H1 (cell line): Measurements from ENCODE around the gene MAP3K14. TPM values are rescaled to one million over a fixed set of nuclear protein-coding genes. Genes with fewer than 3 reads are reported as not detected.

ENCODE experiments used
- BCL11A ChIP-seq, 2 experiments: IDR thresholded peaks; one replicate each; pipeline ENCODE4 v1.6.1; 2011; ENCODE audit warnings: low read depth in 2 of 2, low read length in 2 of 2, mild to moderate bottlenecking in 2 of 2
- CBX5 ChIP-seq: fragments of 300-800, 300-1000 bp; sonication (generic); IDR thresholded peaks from 2 replicates; pipeline ENCODE4 v1.7.1; 2016; ENCODE audit warnings: antibody characterized with exemption, low read length, low read depth
- CTBP2 ChIP-seq: IDR thresholded peaks from 2 replicates; pipeline ENCODE4 v1.7.0; 2011; ENCODE audit warnings: borderline replicate concordance, mild to moderate bottlenecking, moderate library complexity, mixed read lengths, low read length; ENCODE audit not compliant: insufficient read depth, insufficient read length
- SAP30 ChIP-seq: fragments of 300-600 bp; sonication (generic); IDR thresholded peaks from 2 replicates; pipeline ENCODE4 v1.7.1; 2012; ENCODE audit warnings: low read length, moderate library complexity, mild to moderate bottlenecking, inconsistent platforms; ENCODE audit not compliant: insufficient read depth, insufficient replicate concordance
- SIN3A ChIP-seq, 2 experiments: IDR thresholded peaks in 1 of 2; conservative IDR thresholded peaks in 1 of 2; 2 replicates each; pipeline ENCODE4 v1.6.1; 2011 to 2012; ENCODE audit warnings: low read length in 2 of 2, improper control_type of control experiment in 1 of 2, low read depth in 1 of 2, mild to moderate bottlenecking in 1 of 2
- SP4 ChIP-seq: IDR thresholded peaks from 2 replicates; pipeline ENCODE4 v1.6.1; 2012; ENCODE audit warnings: low read length, inconsistent platforms
- polyA plus RNA-seq, 7 experiments: library from polyadenylated mRNA; depleted of rRNA in 3 of 7; stranded (reverse) in 5 of 7; unstranded in 2 of 7; fragments of >200 nt in 5 of 7; fragments of 200-250 nt in 2 of 7; gene quantifications; 1 replicate in 5 of 7; 2 replicates in 1 of 7; 4 replicates in 1 of 7; pipeline versions ENCODE4 v1.2.1 to v1.2.3, GENCODE V29; 2011 to 2013; ENCODE audit warnings: missing spikeins in 2 of 7, mixed read lengths in 2 of 7
- total RNA-seq: library from RNA; stranded (reverse); fragmentation: NEBNext Ultra II Directional; extraction: Animal tissue kit (Norgen Biotek cat#: 25700); gene quantifications from 2 replicates; pipeline ENCODE4 v1.2.1, GENCODE V29; 2021

The MAP3K14 gene
- total and polyA plus RNA-seq, 2 of the 8 experiments (the other 6 are each of a cell fraction or from before 2014, with no cell fraction given), result 5.2 to 6.1 TPM

- TF ChIP-seq SAP30 (no peak), CBX5 (no peak), CTBP2 (no peak), BCL11A (IDR thresholded peaks at IDR 0.05; ENCODE audit: low read depth in 2 of 2, low read length in 2 of 2) (no peak), SP4 (no peak), SIN3A (conservative IDR thresholded peaks at IDR 0.05 in 1 of 2, IDR thresholded peaks at IDR 0.05 in 1 of 2; ENCODE audit: low read depth in 1 of 2, low read length in 2 of 2) (no peak)
Measured at GRCh38 chr17:45288825-45289224, 28.0 kb downstream of the MAP3K14 start (continued).
